Right ventricle myocardium inferior (tissue), 1 donor: ENCODE measurements around the gene DOCK11. TPM values are rescaled to one million over a fixed set of nuclear protein-coding genes. Genes with fewer than 3 reads are reported as not detected.
A peak's percentile ranks its signal among the peaks of the same experiment; 100 is the strongest.

ENCODE experiments used
- ATAC-seq: fragments of 200-7000 bp; cut with Tn5 transposase; one replicate; pipeline ENCODE4 v1.9.1; 2020; ENCODE audit warnings: mild to moderate bottlenecking, moderate library complexity
- DNase-seq: peaks from one replicate; pipeline ENCODE4 v3.0.0; 2021; ENCODE audit errors: missing footprints
- intact Hi-C: fragments of 100-400 bp; cut with DNase I; formaldehyde crosslinking; loops from one replicate; pipeline ENCODE4 v1.11.0; 2022
- total RNA-seq: library from RNA; stranded (reverse); fragmentation: NEBNext Ultra II Directional; extraction: Animal tissue kit (Norgen Biotek cat#: 25700); gene quantifications from one replicate; pipeline ENCODE4 v1.2.1, GENCODE V29; 2021
- donor health status: DM: no; HTN: yes; CAD: no; lungs with severe emphysema.

DOCK11 gene
- total RNA-seq, 1 donor from 2014 or later = 6.9 TPM

- intact Hi-C loops = no loop called here
- ATAC-seq = no peak
Measured at GRCh38 chrX:118524344-118524743, 28.7 kb downstream of the DOCK11 start.

GRCh38 chrX:118525174-118525730, 29.6 kb downstream of the DOCK11 start:
- intact Hi-C loops = no loop called here
- DNase-seq (no peak), ATAC-seq (no peak)

More at GRCh38 chrX:118524344-118524743, 28.7 kb downstream of the DOCK11 start:
- no peak for DNase-seq

- intact Hi-C loops = no loop called here
- ATAC-seq = peak; percentile 52
- no peak for DNase-seq
Measured at GRCh38 chrX:118526149-118526548, 30.5 kb downstream of the DOCK11 start.

GRCh38 chrX:118528071-118528737, 32.6 kb downstream of the DOCK11 start:
- intact Hi-C loops = no loop called here
- ATAC-seq (no peak), DNase-seq (peak; percentile 60)

GRCh38 chrX:118530219-118530911, 34.8 kb downstream of the DOCK11 start:
- ATAC-seq (no peak), DNase-seq (no peak)
- intact Hi-C loops = no loop called here

- DNase-seq (no peak), ATAC-seq (no peak)
- intact Hi-C loops = no loop called here
Measured at GRCh38 chrX:118534716-118535493, 39.3 kb downstream of the DOCK11 start.

GRCh38 chrX:118536204-118536603, 40.6 kb downstream of the DOCK11 start:
- DNase-seq (no peak), ATAC-seq (no peak)
- intact Hi-C loops = no loop called here

GRCh38 chrX:118536687-118537461, 41.3 kb downstream of the DOCK11 start:
- intact Hi-C loops = no loop called here
- no peak for ATAC-seq
- DNase-seq = no peak

- intact Hi-C loops = no loop called here
- DNase-seq = no peak
- ATAC-seq = no peak
Measured at GRCh38 chrX:118538386-118538785, 42.8 kb downstream of the DOCK11 start.

GRCh38 chrX:118540342-118540741, 44.7 kb downstream of the DOCK11 start:
- intact Hi-C loops = no loop called here
- DNase-seq = no peak
- no peak for ATAC-seq

GRCh38 chrX:118541482-118541881, 45.9 kb downstream of the DOCK11 start:
- intact Hi-C loops = no loop called here

GRCh38 chrX:118545510-118545909, 49.9 kb downstream of the DOCK11 start:
- ATAC-seq = no peak
- intact Hi-C loops = no loop called here
- no peak for DNase-seq

More at GRCh38 chrX:118541482-118541881, 45.9 kb downstream of the DOCK11 start:
- DNase-seq = no peak
- ATAC-seq = no peak

- intact Hi-C loops = no loop called here
- no peak for DNase-seq
- no peak for ATAC-seq
Measured at GRCh38 chrX:118548841-118549240, 53.2 kb downstream of the DOCK11 start.

- intact Hi-C loops = no loop called here
- ATAC-seq (no peak), DNase-seq (no peak)
Measured at GRCh38 chrX:118550792-118551191, 55.2 kb downstream of the DOCK11 start.

GRCh38 chrX:118551426-118551825, 55.8 kb downstream of the DOCK11 start:
- no peak for DNase-seq
- intact Hi-C loops = no loop called here
- ATAC-seq = no peak

- intact Hi-C loops = no loop called here
- ATAC-seq = no peak
- no peak for DNase-seq
Measured at GRCh38 chrX:118552121-118552900, 56.7 kb downstream of the DOCK11 start.

- no peak for ATAC-seq
- intact Hi-C loops = no loop called here
- no peak for DNase-seq
Measured at GRCh38 chrX:118553042-118553710, 57.6 kb downstream of the DOCK11 start.
